Omental fat pad (tissue), 4 donors: ENCODE results near the gene PDGFD. TPM values are rescaled to one million over a fixed set of nuclear protein-coding genes. Genes with fewer than 3 reads are reported as not detected.

Experiments
- ATAC-seq: fragments of 150-250 bp; one replicate; pipeline ENCODE4 v1.9.1; 2016; ENCODE audit warnings: mild to moderate bottlenecking, moderate library complexity; ENCODE audit not compliant: low FRiP score
- DNase-seq: peaks from one replicate; pipeline ENCODE4 v3.0.0-alpha.2; 2019; ENCODE audit warnings: low spot score
- CTCF ChIP-seq, 3 donors: fragments of 450-650 bp; IDR thresholded peaks; one replicate each; pipeline ENCODE4 v1.5.1; 2016 to 2017; ENCODE audit warnings: antibody characterized with exemption in 3 of 3, mild to moderate bottlenecking in 3 of 3, moderate library complexity in 2 of 3
- total RNA-seq, 4 donors: library from RNA; depleted of rRNA; stranded (reverse); fragments of >200 nt; gene quantifications; one replicate each; pipeline ENCODE4 v1.1.0, GENCODE V29; 2016

PDGFD gene
- total RNA-seq, 4 donors from 2014 or later: 11.3 to 63.1 (median 38.9) TPM

- no peak for DNase-seq
Measured at GRCh38 chr11:103940551-103940950, 223.4 kb downstream of the PDGFD start.

GRCh38 chr11:103939694-103940093 is 224.3 kb downstream of the PDGFD start:
- TF ChIP-seq CTCF (IDR thresholded peaks at IDR 0.05): no peak
- no peak for DNase-seq
- ATAC-seq: no peak

More at GRCh38 chr11:103940551-103940950, 223.4 kb downstream of the PDGFD start:
- ATAC-seq: no peak
- no peak for TF ChIP-seq CTCF (IDR thresholded peaks at IDR 0.05)

- ATAC-seq: no peak
- no peak for TF ChIP-seq CTCF (IDR thresholded peaks at IDR 0.05)
- no peak for DNase-seq
Measured at GRCh38 chr11:103936059-103936458, 227.9 kb downstream of the PDGFD start.

- ATAC-seq (no peak), DNase-seq (no peak)
- TF ChIP-seq CTCF (IDR thresholded peaks at IDR 0.05): no peak
Measured at GRCh38 chr11:103935219-103935618, 228.7 kb downstream of the PDGFD start.

- no peak for DNase-seq
- ATAC-seq: no peak
- TF ChIP-seq CTCF (IDR thresholded peaks at IDR 0.05): no peak
Measured at GRCh38 chr11:103929170-103929903, 234.6 kb downstream of the PDGFD start.

- no peak for TF ChIP-seq CTCF (IDR thresholded peaks at IDR 0.05)
- ATAC-seq (no peak), DNase-seq (no peak)
Measured at GRCh38 chr11:103928802-103929161, 235.2 kb downstream of the PDGFD start.
